C4-2B (cell line): ENCODE data around the gene PFN4.
"Not testable (repeated sequence)": the region's sequence is repeated elsewhere in the genome, so short reads cannot be mapped to it uniquely, and the experiment has no call there.

Experiments
- H3K27ac ChIP-seq: fragments of 450-650 bp; 2 replicates; pipeline ENCODE4 v1.5.1; 2017
- CTCF ChIP-seq: fragments of 450-650 bp; conservative IDR thresholded peaks from 2 replicates; pipeline ENCODE4 v1.5.1; 2017; ENCODE audit warnings: mild to moderate bottlenecking
- ZFX ChIP-seq: fragments of 450-650 bp; IDR thresholded peaks from 2 replicates; pipeline ENCODE4 v1.6.1; 2017

Gene PFN4

GRCh38 chr2:24159708-24160107 is 36.6 kb upstream of the PFN4 start:
- TF ChIP-seq ZFX (no peak), CTCF (no peak)
- no peak overlapping the region for H3K27ac ChIP-seq

- no peak for TF ChIP-seq CTCF
- TF ChIP-seq ZFX, result no peak
Measured at GRCh38 chr2:24158131-24158530, 35.0 kb upstream of the PFN4 start.

GRCh38 chr2:24153478-24153877 is 30.3 kb upstream of the PFN4 start:
- TF ChIP-seq ZFX (no peak), CTCF (no peak)
- no peak overlapping the region for H3K27ac ChIP-seq

More at GRCh38 chr2:24158131-24158530, 35.0 kb upstream of the PFN4 start:
- no peak overlapping the region for H3K27ac ChIP-seq

- H3K27ac ChIP-seq, result no peak overlapping the region
- TF ChIP-seq CTCF, result no peak
- TF ChIP-seq ZFX, result no peak
Measured at GRCh38 chr2:24152413-24153197, 29.5 kb upstream of the PFN4 start.

GRCh38 chr2:24147364-24147763 is 24.2 kb upstream of the PFN4 start:
- no peak overlapping the region for H3K27ac ChIP-seq
- no peak for TF ChIP-seq CTCF
- no peak for TF ChIP-seq ZFX

GRCh38 chr2:24140305-24140704 is 17.2 kb upstream of the PFN4 start:
- not testable (repeated sequence) for H3K27ac ChIP-seq

GRCh38 chr2:24132543-24132942 is 9.4 kb upstream of the PFN4 start:
- H3K27ac ChIP-seq, result no peak overlapping the region
- TF ChIP-seq ZFX (no peak), CTCF (no peak)

GRCh38 chr2:24125956-24126355 is 2.8 kb upstream of the PFN4 start:
- TF ChIP-seq CTCF, result no peak
- TF ChIP-seq ZFX, result no peak
- H3K27ac ChIP-seq, result no peak overlapping the region
